Measurements from ENCODE around the gene PRR11.

Gene PRR11

GRCh38 chr17:59115474-59115873, 40.1 kb upstream of the PRR11 start:
- Histone ChIP-seq H3K14ac (ENCODE audit: low read length in 2 of 2) (no peak overlapping the region), H3K23ac (ENCODE audit: low read length in 2 of 2) (no peak overlapping the region), H2BK15ac (ENCODE audit: low read depth, poor library complexity, severe bottlenecking) (no peak overlapping the region), H3K79me1 (replicated peaks; ENCODE audit: low read length, poor library complexity, severe bottlenecking) (peaks cover 16% of the 10 kb centered on the region), H3K4me3 (ENCODE audit: insufficient read depth in 1 of 2, low read depth in 1 of 2, low read length in 2 of 2) (no peak overlapping the region), H3K9me3 (ENCODE audit: control insufficient read depth, low read length) (no peaks in the 10 kb centered on the region), H2BK120ac (ENCODE audit: low read depth, low read length) (no peak overlapping the region), H3K27ac (ENCODE audit: low read length, poor library complexity, severe bottlenecking) (no peak overlapping the region), H3K4me2 (ENCODE audit: low read length, poor library complexity, severe bottlenecking) (no peak overlapping the region), H2BK5ac (ENCODE audit: low read depth, low read length, poor library complexity, severe bottlenecking) (no peak overlapping the region), H2AFZ (ENCODE audit: low read depth, low read length) (no peak overlapping the region), H2BK12ac (ENCODE audit: low read length in 2 of 2) (no peak overlapping the region), H3K4ac (ENCODE audit: low read depth in 1 of 2, low read length in 2 of 2) (no peak overlapping the region), H4K8ac (ENCODE audit: low read length) (no peak overlapping the region), H2AK5ac (ENCODE audit: low read length, severe bottlenecking) (no peak overlapping the region), H3K36me3 (ENCODE audit: control insufficient read depth in 1 of 2, insufficient read depth in 2 of 2, low read depth in 1 of 2, low read length in 2 of 2) (peaks cover 6 to 16% of the 10 kb centered on the region in 2 experiments), H3K18ac (ENCODE audit: low read depth in 1 of 2, low read length in 2 of 2) (no peak overlapping the region), H3K9ac (ENCODE audit: low read length) (no peak overlapping the region), H3K4me1 (ENCODE audit: control insufficient read depth, insufficient read depth, low read depth, low read length) (no peaks in the 10 kb centered on the region), H3K27me3 (ENCODE audit: control insufficient read depth in 1 of 2, insufficient read depth in 1 of 2, low read length in 2 of 2) (no peaks in the 10 kb centered on the region), H4K91ac (ENCODE audit: low read length) (no peak overlapping the region)
- 99% methylated on average over 9 of the region's 9 CpGs for WGBS
- DNase-seq = no peak

DNA sequence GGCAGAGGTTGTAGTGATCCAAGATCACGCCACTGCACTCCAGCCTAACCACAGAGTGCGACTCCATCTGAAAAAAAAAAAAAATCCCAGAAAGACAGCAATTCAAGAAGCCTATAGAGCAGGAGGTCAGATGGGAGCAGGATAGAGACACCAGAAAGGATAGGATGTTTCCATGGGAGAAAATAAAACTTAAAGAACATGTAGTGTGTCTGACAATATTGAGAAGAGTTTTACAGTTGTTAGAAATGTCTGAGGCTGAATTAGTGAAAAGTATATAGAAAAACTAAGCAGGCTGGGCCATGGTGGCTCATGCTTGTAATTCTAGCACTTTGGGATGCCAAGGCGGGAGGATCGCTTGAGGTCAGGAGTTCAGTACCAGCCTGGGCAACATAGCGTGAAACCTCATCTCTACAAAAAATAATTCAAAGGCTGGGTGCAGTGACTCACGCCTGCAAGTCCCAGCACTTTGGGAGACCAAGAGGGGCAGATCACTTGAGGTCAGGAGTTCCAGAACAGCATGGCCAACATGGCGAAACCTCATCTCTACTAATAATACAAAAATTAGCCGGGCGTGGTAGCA, 33.6 kb upstream of the PRR11 start:
- no peaks in the 10 kb centered on the region for H3K9me3 ChIP-seq (ENCODE audit: control insufficient read depth, low read length)
- peaks cover 6% of the 10 kb centered on the region for H3K79me1 ChIP-seq (replicated peaks; ENCODE audit: low read length, poor library complexity, severe bottlenecking)
- H2AFZ ChIP-seq (ENCODE audit: low read depth, low read length) = no peak overlapping the region
- H2AK5ac ChIP-seq (ENCODE audit: low read length, severe bottlenecking) = no peak overlapping the region
- H3K4me3 ChIP-seq (ENCODE audit: insufficient read depth in 1 of 2, low read depth in 1 of 2, low read length in 2 of 2) = no peak overlapping the region
- H3K9ac ChIP-seq (ENCODE audit: low read length) = no peak overlapping the region
- H4K8ac ChIP-seq (ENCODE audit: low read length) = no peak overlapping the region
- H2BK120ac ChIP-seq (ENCODE audit: low read depth, low read length) = no peak overlapping the region
- no peak overlapping the region for H3K18ac ChIP-seq (ENCODE audit: low read depth in 1 of 2, low read length in 2 of 2)
- H3K4me2 ChIP-seq (ENCODE audit: low read length, poor library complexity, severe bottlenecking) = peak overlapping the region; percentile 11
- no peak for DNase-seq
- no peak overlapping the region for H3K14ac ChIP-seq (ENCODE audit: low read length in 2 of 2)
- H2BK5ac ChIP-seq (ENCODE audit: low read depth, low read length, poor library complexity, severe bottlenecking) = no peak overlapping the region
- H2BK12ac ChIP-seq (ENCODE audit: low read length in 2 of 2) = no peak overlapping the region
- H2BK15ac ChIP-seq (ENCODE audit: low read depth, poor library complexity, severe bottlenecking) = no peak overlapping the region
- WGBS = 100% methylated on average over 7 of the region's 9 CpGs
- H3K27me3 ChIP-seq (ENCODE audit: control insufficient read depth in 1 of 2, insufficient read depth in 1 of 2, low read length in 2 of 2) = no peaks in the 10 kb centered on the region
- H3K27ac ChIP-seq (ENCODE audit: low read length, poor library complexity, severe bottlenecking) = peak overlapping the region; percentile 7
- no peak overlapping the region for H4K91ac ChIP-seq (ENCODE audit: low read length)
- H3K4me1 ChIP-seq (ENCODE audit: control insufficient read depth, insufficient read depth, low read depth, low read length) = peaks cover 3% of the 10 kb centered on the region
- H3K36me3 ChIP-seq (ENCODE audit: control insufficient read depth in 1 of 2, insufficient read depth in 2 of 2, low read depth in 1 of 2, low read length in 2 of 2) = peaks cover 2 to 15% of the 10 kb centered on the region in 2 experiments
- no peak overlapping the region for H3K23ac ChIP-seq (ENCODE audit: low read length in 2 of 2)
- no peak overlapping the region for H3K4ac ChIP-seq (ENCODE audit: low read depth in 1 of 2, low read length in 2 of 2)

DNA sequence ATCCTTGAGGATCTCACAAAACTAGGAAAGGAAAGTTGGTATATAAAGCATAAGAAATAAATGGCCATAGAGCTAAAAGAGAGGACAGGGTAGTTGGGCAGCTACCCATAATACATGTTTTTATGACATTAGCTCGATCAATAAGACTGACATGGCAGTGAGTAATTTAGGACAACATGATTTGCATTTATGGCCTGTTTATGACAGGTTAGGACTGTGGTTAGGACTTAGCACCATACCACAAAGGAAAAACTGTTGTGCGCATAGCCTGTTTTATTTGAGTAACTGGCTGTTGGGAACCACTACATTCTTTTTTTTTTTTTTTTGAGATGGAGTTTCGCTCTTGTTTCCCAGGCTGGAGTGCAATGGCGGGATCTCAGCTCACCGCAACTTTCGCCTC, 30.9 kb upstream of the PRR11 start:
- H3K27ac ChIP-seq (ENCODE audit: low read length, poor library complexity, severe bottlenecking) = no peak overlapping the region
- no peak overlapping the region for H2BK120ac ChIP-seq (ENCODE audit: low read depth, low read length)
- no peak overlapping the region for H3K4ac ChIP-seq (ENCODE audit: low read depth in 1 of 2, low read length in 2 of 2)
- H3K9ac ChIP-seq (ENCODE audit: low read length) = no peak overlapping the region
- H2AFZ ChIP-seq (ENCODE audit: low read depth, low read length) = no peak overlapping the region
- H2BK12ac ChIP-seq (ENCODE audit: low read length in 2 of 2) = no peak overlapping the region
- H2BK5ac ChIP-seq (ENCODE audit: low read depth, low read length, poor library complexity, severe bottlenecking) = no peak overlapping the region
- H3K23ac ChIP-seq (ENCODE audit: low read length in 2 of 2) = no peak overlapping the region
- H4K8ac ChIP-seq (ENCODE audit: low read length) = no peak overlapping the region
- H2BK15ac ChIP-seq (ENCODE audit: low read depth, poor library complexity, severe bottlenecking) = no peak overlapping the region
- H3K4me2 ChIP-seq (ENCODE audit: low read length, poor library complexity, severe bottlenecking) = no peak overlapping the region
- no peaks in the 10 kb centered on the region for H3K27me3 ChIP-seq (ENCODE audit: control insufficient read depth in 1 of 2, insufficient read depth in 1 of 2, low read length in 2 of 2)
- no peak for DNase-seq
- no peak overlapping the region for H3K4me3 ChIP-seq (ENCODE audit: insufficient read depth in 1 of 2, low read depth in 1 of 2, low read length in 2 of 2)
- H3K4me1 ChIP-seq (ENCODE audit: control insufficient read depth, insufficient read depth, low read depth, low read length) = peaks cover 3% of the 10 kb centered on the region
- WGBS = 100% methylated on average over 5 of the region's 6 CpGs
- H3K18ac ChIP-seq (ENCODE audit: low read depth in 1 of 2, low read length in 2 of 2) = no peak overlapping the region
- H3K14ac ChIP-seq (ENCODE audit: low read length in 2 of 2) = no peak overlapping the region
- H3K79me1 ChIP-seq (replicated peaks; ENCODE audit: low read length, poor library complexity, severe bottlenecking) = peaks cover 8% of the 10 kb centered on the region
- H4K91ac ChIP-seq (ENCODE audit: low read length) = no peak overlapping the region
- no peaks in the 10 kb centered on the region for H3K9me3 ChIP-seq (ENCODE audit: control insufficient read depth, low read length)
- peaks cover 5 to 9% of the 10 kb centered on the region in 2 experiments for H3K36me3 ChIP-seq (ENCODE audit: control insufficient read depth in 1 of 2, insufficient read depth in 2 of 2, low read depth in 1 of 2, low read length in 2 of 2)
- no peak overlapping the region for H2AK5ac ChIP-seq (ENCODE audit: low read length, severe bottlenecking)

DNA sequence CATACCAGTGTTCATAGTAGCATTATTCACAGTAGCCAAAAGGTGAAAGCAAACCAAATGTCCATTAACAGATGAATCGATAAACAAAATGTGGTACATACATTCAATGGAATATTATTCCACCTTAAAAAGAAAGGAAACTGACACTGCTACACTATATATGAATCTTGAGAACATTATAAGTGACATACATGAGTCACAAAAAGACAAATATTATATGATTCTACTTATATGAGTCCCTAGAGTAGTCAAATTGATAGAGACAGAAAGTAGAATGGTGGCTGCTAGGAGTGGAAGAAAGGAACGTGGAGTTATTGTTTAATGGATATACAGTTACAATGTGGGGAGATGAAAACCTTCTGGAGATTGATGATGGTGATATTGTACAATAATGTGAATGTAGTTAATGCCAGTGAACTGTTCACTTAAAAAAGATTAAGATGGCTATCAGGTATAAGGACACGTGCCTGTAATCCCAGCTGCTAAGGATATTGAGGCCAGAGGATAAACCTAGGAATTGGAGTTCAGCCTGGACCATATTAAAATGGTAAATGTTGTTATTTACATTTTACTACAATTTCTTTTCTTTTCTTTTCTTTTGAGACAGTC, 28.6 kb upstream of the PRR11 start:
- no peak overlapping the region for H3K9ac ChIP-seq (ENCODE audit: low read length)
- H3K79me1 ChIP-seq (replicated peaks; ENCODE audit: low read length, poor library complexity, severe bottlenecking) = peaks cover 10% of the 10 kb centered on the region
- no peak overlapping the region for H2BK120ac ChIP-seq (ENCODE audit: low read depth, low read length)
- H3K27me3 ChIP-seq (ENCODE audit: control insufficient read depth in 1 of 2, insufficient read depth in 1 of 2, low read length in 2 of 2) = no peaks in the 10 kb centered on the region
- H3K4me2 ChIP-seq (ENCODE audit: low read length, poor library complexity, severe bottlenecking) = no peak overlapping the region
- H3K18ac ChIP-seq (ENCODE audit: low read depth in 1 of 2, low read length in 2 of 2) = no peak overlapping the region
- no peak overlapping the region for H3K4ac ChIP-seq (ENCODE audit: low read depth in 1 of 2, low read length in 2 of 2)
- H3K36me3 ChIP-seq (ENCODE audit: control insufficient read depth in 1 of 2, insufficient read depth in 2 of 2, low read depth in 1 of 2, low read length in 2 of 2) = peaks cover 5 to 9% of the 10 kb centered on the region in 2 experiments
- no peak overlapping the region for H3K14ac ChIP-seq (ENCODE audit: low read length in 2 of 2)
- H2AFZ ChIP-seq (ENCODE audit: low read depth, low read length) = no peak overlapping the region
- no peak overlapping the region for H3K4me3 ChIP-seq (ENCODE audit: insufficient read depth in 1 of 2, low read depth in 1 of 2, low read length in 2 of 2)
- no peak overlapping the region for H3K23ac ChIP-seq (ENCODE audit: low read length in 2 of 2)
- H4K91ac ChIP-seq (ENCODE audit: low read length) = no peak overlapping the region
- H3K9me3 ChIP-seq (ENCODE audit: control insufficient read depth, low read length) = no peaks in the 10 kb centered on the region
- no peak overlapping the region for H4K8ac ChIP-seq (ENCODE audit: low read length)
- H3K27ac ChIP-seq (ENCODE audit: low read length, poor library complexity, severe bottlenecking) = no peak overlapping the region
- no peak overlapping the region for H2BK12ac ChIP-seq (ENCODE audit: low read length in 2 of 2)
- H3K4me1 ChIP-seq (ENCODE audit: control insufficient read depth, insufficient read depth, low read depth, low read length) = peaks cover 3% of the 10 kb centered on the region
- H2AK5ac ChIP-seq (ENCODE audit: low read length, severe bottlenecking) = no peak overlapping the region
- H2BK5ac ChIP-seq (ENCODE audit: low read depth, low read length, poor library complexity, severe bottlenecking) = no peak overlapping the region
- DNase-seq = no peak
- H2BK15ac ChIP-seq (ENCODE audit: low read depth, poor library complexity, severe bottlenecking) = no peak overlapping the region
- 48% methylated on average over 2 of the region's 3 CpGs for WGBS

All from mesenchymal stem cell (in vitro differentiated cells and primary cell).